Measurements from ENCODE around the gene RASGRF2. TPM values are rescaled to one million over a fixed set of nuclear protein-coding genes. Genes with fewer than 3 reads are reported as not detected.

The RASGRF2 gene
- total and polyA plus RNA-seq, 3 experiments from 2014 or later, result 11.1 to 13.5 (median 13.4) TPM

GRCh38 chr5:81183811-81184748, 223.9 kb downstream of the RASGRF2 start:
- H3K27me3 ChIP-seq (ENCODE audit: insufficient read depth, low read length, poor library complexity, severe bottlenecking), result no peaks in the 10 kb centered on the region
- peaks cover 7% of the 10 kb centered on the region for H3K36me3 ChIP-seq (ENCODE audit: insufficient read depth, low read length)
- H3K27ac ChIP-seq (ENCODE audit: low read depth, low read length), result no peak overlapping the region
- peak overlapping the region in 3 of 8 donors; percentile 57 to 76 (median 70) for H3K27ac Mint-ChIP-seq
- H3K4me1 Mint-ChIP-seq, result peaks cover 4 to 14% (median 11%) of the 10 kb centered on the region in 3 donors
- no peaks in the 10 kb centered on the region for H3K9me3 Mint-ChIP-seq
- H3K4me1 ChIP-seq (ENCODE audit: insufficient read depth, low read length), result no peaks in the 10 kb centered on the region
- ChIA-PET CTCF (interaction anchor here (2.1 kb wide), 1 partner anchor 11 kb away, joined by 7 read pairs; no protein-coding TSS in a partner anchor), POLR2A (no interaction called here)
- H3K4me3 ChIP-seq (ENCODE audit: low read length), result no peak overlapping the region
- H3K9me3 ChIP-seq (ENCODE audit: low read length), result no peaks in the 10 kb centered on the region
- no peak overlapping the region for H3K4me3 Mint-ChIP-seq
- H3K36me3 Mint-ChIP-seq, result peaks cover 0 to 74% (median 6%) of the 10 kb centered on the region in 3 donors
- no peaks in the 10 kb centered on the region for H3K27me3 Mint-ChIP-seq
- DNase-seq, result no peak

GRCh38 chr5:81184749-81185110, 224.6 kb downstream of the RASGRF2 start:
- Mint-ChIP-seq H3K9me3 (no peaks in the 10 kb centered on the region), H3K4me3 (no peak overlapping the region), H3K36me3 (peaks cover 0 to 70% (median 4%) of the 10 kb centered on the region in 3 donors), H3K27me3 (no peaks in the 10 kb centered on the region), H3K27ac (peak overlapping the region in 2 of 8 donors; percentile 57 to 76), H3K4me1 (peaks cover 4 to 17% (median 11%) of the 10 kb centered on the region in 3 donors)
- H3K9me3 ChIP-seq (ENCODE audit: low read length), result no peaks in the 10 kb centered on the region
- H3K4me1 ChIP-seq (ENCODE audit: insufficient read depth, low read length), result no peaks in the 10 kb centered on the region
- no peak overlapping the region for H3K27ac ChIP-seq (ENCODE audit: low read depth, low read length)
- H3K4me3 ChIP-seq (ENCODE audit: low read length), result no peak overlapping the region
- POLR2A ChIA-PET, result no interaction called here
- H3K27me3 ChIP-seq (ENCODE audit: insufficient read depth, low read length, poor library complexity, severe bottlenecking), result no peaks in the 10 kb centered on the region
- no peak for DNase-seq
- CTCF ChIA-PET, result no interaction called here
- H3K36me3 ChIP-seq (ENCODE audit: insufficient read depth, low read length), result peaks cover 7% of the 10 kb centered on the region

GRCh38 chr5:81187885-81188284, 227.7 kb downstream of the RASGRF2 start:
- H3K4me1 Mint-ChIP-seq, result peaks cover 4 to 17% (median 11%) of the 10 kb centered on the region in 3 donors
- Histone ChIP-seq H3K36me3 (ENCODE audit: insufficient read depth, low read length) (no peaks in the 10 kb centered on the region), H3K27me3 (ENCODE audit: insufficient read depth, low read length, poor library complexity, severe bottlenecking) (no peaks in the 10 kb centered on the region), H3K4me1 (ENCODE audit: insufficient read depth, low read length) (no peaks in the 10 kb centered on the region), H3K27ac (ENCODE audit: low read depth, low read length) (no peak overlapping the region), H3K4me3 (ENCODE audit: low read length) (no peak overlapping the region), H3K9me3 (ENCODE audit: low read length) (no peaks in the 10 kb centered on the region)
- POLR2A ChIA-PET, result no interaction called here
- CTCF ChIA-PET, result no interaction called here
- H3K36me3 Mint-ChIP-seq, result peaks cover 0 to 54% (median 8%) of the 10 kb centered on the region in 3 donors
- no peak for DNase-seq
- peak overlapping the region in 6 of 8 donors; percentile 55 to 84 (median 78) for H3K27ac Mint-ChIP-seq
- H3K4me3 Mint-ChIP-seq, result peak overlapping the region in 2 of 7 donors; percentile 39 to 63
- no peaks in the 10 kb centered on the region for H3K9me3 Mint-ChIP-seq
- no peaks in the 10 kb centered on the region for H3K27me3 Mint-ChIP-seq

- Histone ChIP-seq H3K27ac (ENCODE audit: low read depth, low read length) (no peak overlapping the region), H3K27me3 (ENCODE audit: insufficient read depth, low read length, poor library complexity, severe bottlenecking) (no peaks in the 10 kb centered on the region), H3K4me3 (ENCODE audit: low read length) (no peak overlapping the region), H3K9me3 (ENCODE audit: low read length) (no peaks in the 10 kb centered on the region), H3K4me1 (ENCODE audit: insufficient read depth, low read length) (no peaks in the 10 kb centered on the region), H3K36me3 (ENCODE audit: insufficient read depth, low read length) (no peaks in the 10 kb centered on the region)
- no peaks in the 10 kb centered on the region for H3K9me3 Mint-ChIP-seq
- POLR2A ChIA-PET, result no interaction called here
- no peak for DNase-seq
- H3K4me1 Mint-ChIP-seq, result peaks cover 4 to 17% (median 11%) of the 10 kb centered on the region in 3 donors
- peaks cover 0 to 44% (median 8%) of the 10 kb centered on the region in 3 donors for H3K36me3 Mint-ChIP-seq
- H3K27ac Mint-ChIP-seq, result peak overlapping the region in 3 of 8 donors; percentile 46 to 68 (median 56)
- no peaks in the 10 kb centered on the region for H3K27me3 Mint-ChIP-seq
- CTCF ChIA-PET, result no interaction called here
- H3K4me3 Mint-ChIP-seq, result peak overlapping the region in 1 of 7 donors; percentile 54
Measured at GRCh38 chr5:81188962-81189361, 228.8 kb downstream of the RASGRF2 start.

GRCh38 chr5:81189875-81190498, 229.8 kb downstream of the RASGRF2 start:
- Mint-ChIP-seq H3K4me3 (no peak overlapping the region), H3K27me3 (peaks cover 0 to 3% of the 10 kb centered on the region in 2 donors), H3K4me1 (peaks cover 10 to 23% (median 18%) of the 10 kb centered on the region in 3 donors), H3K36me3 (peaks cover 0 to 37% (median 10%) of the 10 kb centered on the region in 3 donors), H3K27ac (peak overlapping the region in 3 of 8 donors; percentile 19 to 81 (median 78)), H3K9me3 (no peaks in the 10 kb centered on the region)
- H3K27me3 ChIP-seq (ENCODE audit: insufficient read depth, low read length, poor library complexity, severe bottlenecking), result no peaks in the 10 kb centered on the region
- POLR2A ChIA-PET, result no interaction called here
- no peak overlapping the region for H3K4me3 ChIP-seq (ENCODE audit: low read length)
- H3K4me1 ChIP-seq (ENCODE audit: insufficient read depth, low read length), result no peaks in the 10 kb centered on the region
- H3K9me3 ChIP-seq (ENCODE audit: low read length), result no peaks in the 10 kb centered on the region
- DNase-seq, result no peak
- H3K27ac ChIP-seq (ENCODE audit: low read depth, low read length), result no peak overlapping the region
- CTCF ChIA-PET, result no interaction called here
- H3K36me3 ChIP-seq (ENCODE audit: insufficient read depth, low read length), result no peaks in the 10 kb centered on the region

DNA sequence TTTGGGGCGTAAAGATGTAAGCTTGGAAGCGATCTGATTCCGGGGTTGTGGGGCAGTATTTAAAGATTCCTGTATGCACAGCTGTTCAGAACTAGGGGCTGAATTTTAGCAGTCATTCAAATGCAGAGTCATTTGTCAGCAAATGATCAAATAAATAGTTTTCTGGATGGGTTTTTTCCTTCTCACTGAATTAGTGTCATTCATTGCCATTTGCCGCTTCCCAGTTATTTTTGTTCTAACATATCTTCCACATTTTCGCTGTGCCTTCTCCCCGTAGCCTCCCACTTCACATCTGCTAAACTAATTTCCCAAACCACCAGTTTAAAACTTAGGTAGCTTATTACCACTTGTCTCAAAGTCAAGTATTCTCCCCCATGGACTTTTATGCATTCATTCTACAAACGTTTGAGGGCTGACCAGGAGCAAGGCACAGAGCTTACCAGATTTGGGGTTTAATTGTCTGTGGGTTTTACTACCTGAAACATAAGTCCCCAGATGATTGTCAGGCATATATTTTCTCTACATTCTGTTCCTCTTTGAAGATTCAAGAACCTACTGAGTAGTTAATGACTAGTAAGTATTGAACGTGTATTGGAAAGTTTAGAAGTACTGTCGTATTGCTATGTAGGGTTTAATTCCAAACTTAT, 231.7 kb downstream of the RASGRF2 start:
- Histone ChIP-seq H3K27ac (ENCODE audit: low read depth, low read length) (no peak overlapping the region), H3K36me3 (ENCODE audit: insufficient read depth, low read length) (no peaks in the 10 kb centered on the region), H3K27me3 (ENCODE audit: insufficient read depth, low read length, poor library complexity, severe bottlenecking) (no peaks in the 10 kb centered on the region), H3K4me1 (ENCODE audit: insufficient read depth, low read length) (no peaks in the 10 kb centered on the region), H3K4me3 (ENCODE audit: low read length) (no peak overlapping the region), H3K9me3 (ENCODE audit: low read length) (no peaks in the 10 kb centered on the region)
- POLR2A ChIA-PET, result no interaction called here
- CTCF ChIA-PET, result no interaction called here
- H3K36me3 Mint-ChIP-seq, result peaks cover 0 to 31% (median 8%) of the 10 kb centered on the region in 3 donors
- peaks cover 13 to 26% (median 21%) of the 10 kb centered on the region in 3 donors for H3K4me1 Mint-ChIP-seq
- no peak for DNase-seq
- H3K4me3 Mint-ChIP-seq, result no peak overlapping the region
- H3K27ac Mint-ChIP-seq, result peak overlapping the region in 3 of 8 donors; percentile 23 to 70 (median 61)
- peaks cover 0 to 5% of the 10 kb centered on the region in 2 donors for H3K27me3 Mint-ChIP-seq
- no peaks in the 10 kb centered on the region for H3K9me3 Mint-ChIP-seq

GRCh38 chr5:81192373-81192750, 232.2 kb downstream of the RASGRF2 start:
- DNase-seq, result no peak
- H3K27me3 Mint-ChIP-seq, result peaks cover 0 to 5% of the 10 kb centered on the region in 2 donors
- H3K36me3 ChIP-seq (ENCODE audit: insufficient read depth, low read length), result no peaks in the 10 kb centered on the region
- no peak overlapping the region for H3K27ac ChIP-seq (ENCODE audit: low read depth, low read length)
- no peaks in the 10 kb centered on the region for H3K27me3 ChIP-seq (ENCODE audit: insufficient read depth, low read length, poor library complexity, severe bottlenecking)
- H3K9me3 ChIP-seq (ENCODE audit: low read length), result no peaks in the 10 kb centered on the region
- ChIA-PET CTCF (no interaction called here), POLR2A (no interaction called here)
- H3K4me3 ChIP-seq (ENCODE audit: low read length), result no peak overlapping the region
- peaks cover 13 to 26% (median 21%) of the 10 kb centered on the region in 3 donors for H3K4me1 Mint-ChIP-seq
- H3K4me1 ChIP-seq (ENCODE audit: insufficient read depth, low read length), result no peaks in the 10 kb centered on the region
- no peak overlapping the region for H3K4me3 Mint-ChIP-seq
- peaks cover 0 to 31% (median 8%) of the 10 kb centered on the region in 3 donors for H3K36me3 Mint-ChIP-seq
- H3K27ac Mint-ChIP-seq, result peak overlapping the region in 2 of 8 donors; percentile 64 to 70
- no peaks in the 10 kb centered on the region for H3K9me3 Mint-ChIP-seq

All from CD8-positive, alpha-beta memory T cell (primary cell).